IMR-90 (cell line): Measurements from ENCODE around the gene NMRAL1. TPM values are rescaled to one million over a fixed set of nuclear protein-coding genes. Genes with fewer than 3 reads are reported as not detected.

Experiments used
- ATAC-seq: fragments of 200-7000 bp; cut with Tn5 transposase; 2 replicates; pipeline ENCODE4 v1.9.1; 2020; ENCODE audit warnings: low read depth, mild to moderate bottlenecking, moderate library complexity
- BruUV-seq: library from RNA; stranded (reverse); fragments of 400-500 nt; replicated peaks from 2 replicates; lab custom pipeline; 2021; lab: Mats Ljungman, UMichigan
- CTCF ChIA-PET: fragments of 300-600 bp; formaldehyde crosslinking; extraction: SDS; loops from one replicate; lab custom pipeline; 2021; ENCODE audit warnings: antibody characterized with exemption; lab: Yijun Ruan, JAX
- POLR2A ChIA-PET: fragments of 300-600 bp; sonication (Branson Sonifier 250); formaldehyde crosslinking; loops from one replicate; lab custom pipeline; 2022; ENCODE audit warnings: antibody characterized with exemption; ENCODE audit not compliant: unreplicated experiment; lab: Charles Lee
- DNase-seq: peaks from one replicate; pipeline ENCODE4 v3.0.0; 2013
- H2AFZ ChIP-seq: replicated peaks from 2 replicates; pipeline ENCODE3; 2013; ENCODE audit warnings: low read length, mild to moderate bottlenecking; ENCODE audit not compliant: poor library complexity
- H2AK5ac ChIP-seq: 2 replicates; pipeline ENCODE4 v1.6.1; 2013; ENCODE audit warnings: low read depth, low read length, inconsistent platforms
- H2AK9ac ChIP-seq: replicated peaks from 2 replicates; pipeline ENCODE3; 2013; ENCODE audit warnings: mild to moderate bottlenecking, low read depth, low read length, moderate library complexity; ENCODE audit not compliant: poor library complexity
- H2BK120ac ChIP-seq: 2 replicates; pipeline ENCODE4 v1.6.1; 2013; ENCODE audit warnings: low read depth, low read length, inconsistent platforms
- H2BK15ac ChIP-seq: 3 replicates; pipeline ENCODE4 v1.6.1; 2013; ENCODE audit warnings: low read depth, low read length, inconsistent platforms
- H2BK20ac ChIP-seq: 2 replicates; pipeline ENCODE4 v1.6.1; 2013; ENCODE audit warnings: low read depth, mild to moderate bottlenecking, inconsistent platforms, low read length, moderate library complexity
- H2BK5ac ChIP-seq: 2 replicates; pipeline ENCODE4 v1.6.1; 2013; ENCODE audit warnings: mild to moderate bottlenecking, low read depth, low read length, inconsistent platforms; ENCODE audit not compliant: poor library complexity, severe bottlenecking
- H3K14ac ChIP-seq: replicated peaks from 2 replicates; pipeline ENCODE4 v1.6.1; 2013; ENCODE audit warnings: low read depth, low read length, inconsistent platforms
- H3K18ac ChIP-seq: 2 replicates; pipeline ENCODE4 v1.6.1; 2013; ENCODE audit warnings: low read depth, low read length, control low read depth
- H3K23ac ChIP-seq: 2 replicates; pipeline ENCODE4 v1.6.1; 2013; ENCODE audit warnings: low read depth, low read length, inconsistent platforms
- H3K27ac ChIP-seq: 2 replicates; pipeline ENCODE4 v1.5.1; 2013; ENCODE audit warnings: mild to moderate bottlenecking, control low read depth, low read length; ENCODE audit not compliant: insufficient read depth
- H3K27me3 ChIP-seq: 2 replicates; pipeline ENCODE4 v1.6.1; 2013; ENCODE audit warnings: low read length; ENCODE audit not compliant: control insufficient read depth, insufficient read depth
- H3K36me3 ChIP-seq: 2 replicates; pipeline ENCODE4 v1.6.1; 2013; ENCODE audit warnings: low read length, mixed read lengths; ENCODE audit not compliant: control insufficient read depth, insufficient read depth
- H3K4ac ChIP-seq: 2 replicates; pipeline ENCODE4 v1.6.1; 2013; ENCODE audit warnings: low read depth, low read length, inconsistent platforms
- H3K4me1 ChIP-seq: 2 replicates; pipeline ENCODE4 v1.6.1; 2013; ENCODE audit warnings: low read length, mixed read lengths; ENCODE audit not compliant: control insufficient read depth, insufficient read depth
- H3K4me2 ChIP-seq: 2 replicates; pipeline ENCODE4 v1.6.1; 2013; ENCODE audit warnings: low read depth, mild to moderate bottlenecking, control low read depth, low read length, moderate library complexity
- H3K4me3 ChIP-seq: 2 replicates; pipeline ENCODE4 v1.5.1; 2013; ENCODE audit warnings: low read depth, mild to moderate bottlenecking, control low read depth, low read length, moderate library complexity; ENCODE audit not compliant: insufficient read depth
- H3K56ac ChIP-seq: 2 replicates; pipeline ENCODE4 v1.6.1; 2013; ENCODE audit warnings: low read length, inconsistent platforms; ENCODE audit not compliant: insufficient read depth; ENCODE audit errors: extremely low read depth
- H3K79me1 ChIP-seq, 2 experiments: 2 replicates each; pipeline ENCODE4 v1.6.1; 2013; ENCODE audit warnings: low read length in 2 of 2, inconsistent platforms in 1 of 2, low read depth in 1 of 2
- H3K9ac ChIP-seq: 2 replicates; pipeline ENCODE4 v1.6.1; 2013; ENCODE audit warnings: low read depth, low read length, control low read depth
- H3K9me1 ChIP-seq: 2 replicates; pipeline ENCODE4 v1.6.1; 2013; ENCODE audit warnings: low read length, inconsistent platforms; ENCODE audit not compliant: insufficient read depth
- H3K9me3 ChIP-seq: 2 replicates; pipeline ENCODE4 v1.6.1; 2013; ENCODE audit warnings: low read length; ENCODE audit not compliant: control insufficient read depth, insufficient read depth
- H4K20me1 ChIP-seq: 2 replicates; pipeline ENCODE4 v1.6.1; 2013; ENCODE audit warnings: low read length, inconsistent platforms; ENCODE audit not compliant: insufficient read depth
- H4K5ac ChIP-seq: 2 replicates; pipeline ENCODE4 v1.6.1; 2013; ENCODE audit warnings: mild to moderate bottlenecking, low read depth, low read length, control low read depth
- H4K8ac ChIP-seq, 2 experiments: 2 replicates each; pipeline ENCODE4 v1.6.1; 2013; ENCODE audit warnings: low read depth in 2 of 2, low read length in 2 of 2, control low read depth in 1 of 2, inconsistent platforms in 1 of 2
- H4K91ac ChIP-seq: 2 replicates; pipeline ENCODE4 v1.6.1; 2013; ENCODE audit warnings: low read depth, low read length, inconsistent platforms; ENCODE audit not compliant: insufficient read depth
- CEBPB ChIP-seq: IDR thresholded peaks from 2 replicates; pipeline ENCODE4 v1.6.1; 2012; ENCODE audit warnings: low read depth, low read length, improper control_type of control experiment
- CHD1 ChIP-seq: IDR thresholded peaks from 2 replicates; pipeline ENCODE4 v1.6.1; 2012; ENCODE audit warnings: low read depth, low read length, improper control_type of control experiment
- ELK1 ChIP-seq: fragments of 150-350 bp; IDR thresholded peaks from 2 replicates; pipeline ENCODE4 v1.6.1; 2016; ENCODE audit warnings: low read depth, mild to moderate bottlenecking, low read length, moderate library complexity, borderline replicate concordance
- FOS ChIP-seq: fragments of 150-350 bp; IDR thresholded peaks from 2 replicates; pipeline ENCODE4 v1.6.1; 2016; ENCODE audit warnings: low read depth, low read length
- MAFK ChIP-seq: IDR thresholded peaks from 2 replicates; pipeline ENCODE4 v1.6.1; 2012; ENCODE audit warnings: low read depth, low read length, improper control_type of control experiment
- RCOR1 ChIP-seq: IDR thresholded peaks from 2 replicates; pipeline ENCODE4 v1.6.1; 2012; ENCODE audit warnings: mild to moderate bottlenecking, low read length, improper control_type of control experiment; ENCODE audit not compliant: insufficient replicate concordance
- RFX5 ChIP-seq: IDR thresholded peaks from 2 replicates; pipeline ENCODE4 v1.8.0; 2012; ENCODE audit warnings: low read depth, mild to moderate bottlenecking, low read length, moderate library complexity
- WGBS, 2 experiments: methylation state at CpG; one replicate each; pipeline versions ENCODE4 v1.1.5 to v1.1.7; 2013; ENCODE audit warnings: missing lambda C conversion rate in 2 of 2; ENCODE audit not compliant: insufficient read length in 1 of 2; ENCODE audit errors: extremely low coverage in 2 of 2; 5-methylcytosine and 5-hydroxymethylcytosine counted together
- dilution Hi-C: fragments of 300-500 bp; cut with HindIII; formaldehyde crosslinking; loops from one replicate; pipeline ENCODE4 v1.14.3; 2018; ENCODE audit warnings: low sequenced_read_pairs; ENCODE audit not compliant: unreplicated experiment
- in situ Hi-C: fragments of 300-500 bp; cut with MboI; formaldehyde crosslinking; loops from 3 replicates; pipeline ENCODE4 v1.14.3; 2019; ENCODE audit warnings: low sequenced_read_pairs, inconsistent platforms, mixed read lengths
- intact Hi-C: fragments of 100-400 bp; cut with micrococcal nuclease; formaldehyde crosslinking; loops from 2 replicates; pipeline ENCODE4 v1.10.0; 2022
- polyA plus RNA-seq, 3 experiments: library from polyadenylated mRNA; depleted of rRNA; stranded (reverse); fragments of >200 nt; gene quantifications; 2 replicates each; pipeline ENCODE4 v1.2.3, GENCODE V29; 2012; ENCODE audit warnings: low replicate concordance in 1 of 3
- total RNA-seq: library from RNA; depleted of rRNA; stranded (reverse); fragments of >200 nt; gene quantifications from 2 replicates; pipeline ENCODE4 v1.2.3, GENCODE V29; 2012

NMRAL1 gene
- total and polyA plus RNA-seq, 2 of the 4 experiments (the other 2 are of a cell fraction): 48.6 to 67.6 TPM

DNA sequence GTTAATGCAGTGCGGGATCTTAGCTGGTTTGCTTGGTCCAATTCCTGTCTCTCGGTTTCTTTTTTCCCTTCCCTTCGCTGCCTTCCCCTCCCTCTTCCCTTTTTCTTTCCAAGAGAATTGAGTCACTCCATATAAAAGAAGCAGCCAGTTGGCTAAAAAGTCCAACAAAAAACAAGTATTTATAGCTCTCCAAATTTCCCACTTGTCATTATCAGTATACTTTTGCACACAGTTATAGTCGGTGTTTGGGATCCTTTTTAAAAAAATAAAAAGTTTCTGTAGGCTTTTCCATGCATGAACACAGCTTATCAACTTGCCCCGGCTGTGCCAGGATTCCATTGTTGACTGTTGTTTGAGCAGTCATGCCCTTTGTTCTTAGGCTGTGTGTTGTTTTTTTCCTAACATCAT lies 26.6 kb upstream of the NMRAL1 start:
- Histone ChIP-seq H3K56ac (0 out of 2 replicates have a peak overlapping the region, but pooled peaks have one; percentile 68), H2BK15ac (no peak overlapping the region; the same call in 2 of the 3 replicates), H3K4ac (peak overlapping the region; percentile 73; the same call in 1 of the 2 replicates), H2BK120ac (peak overlapping the region; percentile 84; the same call in 1 of the 2 replicates), H4K20me1 (peaks cover 19% of the 10 kb centered on the region), H3K4me3 (no peak overlapping the region), H3K4me2 (peak overlapping the region; percentile 66), H2AK5ac (peak overlapping the region; percentile 11; the same call in 1 of the 2 replicates), H3K18ac (peak overlapping the region; percentile 46; the same call in 1 of the 2 replicates), H3K27ac (peak overlapping the region; percentile 65; the same call in 1 of the 2 replicates), H3K4me1 (peaks cover 20% of the 10 kb centered on the region), H3K9me1 (peaks cover 31% of the 10 kb centered on the region), H4K8ac (peak overlapping the region in 1 of 2 experiments; percentile 54; a peak in 2 of 4 replicates), H4K91ac (peak overlapping the region; percentile 78; the same call in 1 of the 2 replicates), H3K27me3 (no peaks in the 10 kb centered on the region), H4K5ac (no peak overlapping the region; the same call in 1 of the 2 replicates), H2BK20ac (peak overlapping the region; percentile 88), H3K9me3 (no peaks in the 10 kb centered on the region), H3K79me1 (peaks cover 31 to 86% of the 10 kb centered on the region in 2 experiments), H2BK5ac (peak overlapping the region; percentile 87), H3K9ac (peak overlapping the region; percentile 47; the same call in 1 of the 2 replicates), H2AK9ac (no peak overlapping the region), H3K14ac (peak overlapping the region; percentile 86), H3K36me3 (no peaks in the 10 kb centered on the region; the same call in none of the 2 replicates), H3K23ac (peak overlapping the region; percentile 69; the same call in 1 of the 2 replicates), H2AFZ (no peak overlapping the region)
- no CpG with 5 or more reads among the region's 5 CpGs for WGBS, 2 experiments
- CTCF ChIA-PET: interaction anchor here (0.6 to 1.7 kb wide), 3 partner anchors 23 to 49 kb away, joined by 3 to 5 read pairs (median 5); no protein-coding TSS in a partner anchor
- intact Hi-C loops: no loop called here
- TF ChIP-seq ELK1 (no peak), FOS (no peak), CEBPB (no peak), MAFK (no peak), RFX5 (no peak), RCOR1 (no peak), CHD1 (no peak)
- dilution Hi-C loops: no loop called here
- peak; percentile 17 for ATAC-seq
- POLR2A ChIA-PET: interaction anchor here (1.6 kb wide), 1 partner anchor 11 kb away, joined by 4 read pairs; no protein-coding TSS in a partner anchor
- in situ Hi-C loops: loop anchor here (25.0 kb wide), 1 partner anchor 461 kb away; the partner anchor contains the start of gene SEC14L5
- peak; percentile 50 for DNase-seq
- no TSS peak for BruUV-seq
